ENCODE measurements around the gene CLDN14.

The CLDN14 gene

DNA sequence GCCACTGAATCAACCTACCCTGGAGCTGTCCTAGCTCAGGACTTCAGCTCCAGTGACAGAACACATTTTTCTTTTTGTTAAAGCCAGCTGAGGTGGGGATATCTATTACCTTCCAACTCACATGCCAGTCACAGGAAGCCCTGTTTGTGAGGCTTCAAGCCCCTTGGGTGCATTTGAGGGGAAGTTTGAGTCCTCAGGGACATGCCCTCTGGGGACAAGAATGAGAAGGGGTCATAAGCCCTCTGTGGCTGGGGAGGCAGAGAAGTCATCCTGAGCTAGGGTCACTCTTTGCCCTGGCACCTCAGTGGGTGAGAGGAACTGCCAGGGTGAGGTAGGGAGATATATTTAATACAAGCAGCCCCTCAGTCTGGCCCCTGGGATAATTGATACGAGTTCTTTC lies 33.5 kb upstream of the CLDN14 start:
- no peaks in the 10 kb centered on the region for H3K27me3 ChIP-seq (replicated peaks; ENCODE audit: control insufficient read depth, insufficient read depth, low read length, poor library complexity, severe bottlenecking)
- H3K4me1 ChIP-seq (ENCODE audit: control insufficient read depth, insufficient read depth, low read length, poor library complexity, severe bottlenecking): no peaks in the 10 kb centered on the region
- DNase-seq: no peak
- no peaks in the 10 kb centered on the region for H3K36me3 ChIP-seq (ENCODE audit: control insufficient read depth, insufficient read depth, low read length)
- H3K9me3 ChIP-seq (ENCODE audit: control insufficient read depth, low read length): no peaks in the 10 kb centered on the region
- H3K4me3 ChIP-seq (ENCODE audit: insufficient read depth, low read depth, low read length, poor library complexity, severe bottlenecking): no peak overlapping the region
- H3K27ac ChIP-seq (ENCODE audit: insufficient read depth, low read length, poor library complexity, severe bottlenecking): no peak overlapping the region

DNA sequence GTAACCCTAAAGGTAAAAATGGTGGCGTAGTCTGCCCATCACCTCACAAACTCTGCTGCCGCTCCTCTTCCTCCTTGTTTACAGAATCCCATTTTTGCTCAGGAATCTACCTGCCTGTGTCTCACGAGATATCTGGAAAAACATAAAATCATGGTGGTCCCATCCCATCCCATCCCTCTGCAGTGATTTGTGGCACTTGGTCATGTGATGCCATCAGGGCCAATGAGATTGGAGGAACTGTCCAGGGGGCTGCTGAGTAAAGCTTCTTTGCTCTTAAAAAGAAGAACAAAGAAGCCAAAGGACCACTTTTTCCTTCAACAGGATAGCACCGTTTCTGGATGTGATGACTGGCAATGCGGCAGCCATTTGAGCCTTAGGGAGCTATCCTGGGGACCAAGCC lies 33.0 kb upstream of the CLDN14 start:
- H3K27me3 ChIP-seq (replicated peaks; ENCODE audit: control insufficient read depth, insufficient read depth, low read length, poor library complexity, severe bottlenecking): no peaks in the 10 kb centered on the region
- H3K4me3 ChIP-seq (ENCODE audit: insufficient read depth, low read depth, low read length, poor library complexity, severe bottlenecking): no peak overlapping the region
- DNase-seq: no peak
- H3K36me3 ChIP-seq (ENCODE audit: control insufficient read depth, insufficient read depth, low read length): no peaks in the 10 kb centered on the region
- no peaks in the 10 kb centered on the region for H3K4me1 ChIP-seq (ENCODE audit: control insufficient read depth, insufficient read depth, low read length, poor library complexity, severe bottlenecking)
- H3K27ac ChIP-seq (ENCODE audit: insufficient read depth, low read length, poor library complexity, severe bottlenecking): no peak overlapping the region
- no peaks in the 10 kb centered on the region for H3K9me3 ChIP-seq (ENCODE audit: control insufficient read depth, low read length)

- no peak for DNase-seq
- H3K27ac ChIP-seq (ENCODE audit: insufficient read depth, low read length, poor library complexity, severe bottlenecking): no peak overlapping the region
Observed at GRCh38 chr21:36511484-36512220, 31.7 kb upstream of the CLDN14 start.

DNA sequence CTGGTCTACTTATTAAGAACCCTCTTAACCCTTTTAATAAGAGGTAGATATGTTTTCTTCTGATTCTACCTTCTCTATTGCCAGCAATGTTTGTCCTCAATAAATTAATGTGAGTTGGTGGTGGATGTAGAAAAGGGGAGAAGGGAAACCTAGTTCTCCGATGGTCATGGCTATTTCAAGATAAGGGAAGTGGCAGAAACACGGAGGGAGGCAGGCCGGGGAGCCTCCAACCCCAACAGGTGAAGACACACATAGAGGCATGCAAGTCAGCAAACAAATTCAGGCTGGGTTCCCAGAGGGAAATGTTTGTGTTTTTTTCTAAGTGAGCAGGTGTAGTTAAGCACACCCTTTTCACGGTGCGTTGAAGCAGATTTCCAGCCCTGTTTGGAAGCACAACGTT lies 31.0 kb upstream of the CLDN14 start:
- no peak overlapping the region for H3K4me3 ChIP-seq (ENCODE audit: insufficient read depth, low read depth, low read length, poor library complexity, severe bottlenecking)
- no peaks in the 10 kb centered on the region for H3K4me1 ChIP-seq (ENCODE audit: control insufficient read depth, insufficient read depth, low read length, poor library complexity, severe bottlenecking)
- H3K27me3 ChIP-seq (replicated peaks; ENCODE audit: control insufficient read depth, insufficient read depth, low read length, poor library complexity, severe bottlenecking): no peaks in the 10 kb centered on the region
- no peak for DNase-seq
- H3K9me3 ChIP-seq (ENCODE audit: control insufficient read depth, low read length): no peaks in the 10 kb centered on the region
- no peak overlapping the region for H3K27ac ChIP-seq (ENCODE audit: insufficient read depth, low read length, poor library complexity, severe bottlenecking)
- no peaks in the 10 kb centered on the region for H3K36me3 ChIP-seq (ENCODE audit: control insufficient read depth, insufficient read depth, low read length)

More at GRCh38 chr21:36511484-36512220, 31.7 kb upstream of the CLDN14 start:
- Histone ChIP-seq H3K4me1 (ENCODE audit: control insufficient read depth, insufficient read depth, low read length, poor library complexity, severe bottlenecking) (no peaks in the 10 kb centered on the region), H3K27me3 (replicated peaks; ENCODE audit: control insufficient read depth, insufficient read depth, low read length, poor library complexity, severe bottlenecking) (no peaks in the 10 kb centered on the region), H3K9me3 (ENCODE audit: control insufficient read depth, low read length) (no peaks in the 10 kb centered on the region), H3K36me3 (ENCODE audit: control insufficient read depth, insufficient read depth, low read length) (no peaks in the 10 kb centered on the region), H3K4me3 (ENCODE audit: insufficient read depth, low read depth, low read length, poor library complexity, severe bottlenecking) (no peak overlapping the region)

GRCh38 chr21:36509973-36510664 lies 30.2 kb upstream of the CLDN14 start:
- Histone ChIP-seq H3K27ac (ENCODE audit: insufficient read depth, low read length, poor library complexity, severe bottlenecking) (no peak overlapping the region), H3K4me3 (ENCODE audit: insufficient read depth, low read depth, low read length, poor library complexity, severe bottlenecking) (no peak overlapping the region), H3K27me3 (replicated peaks; ENCODE audit: control insufficient read depth, insufficient read depth, low read length, poor library complexity, severe bottlenecking) (no peaks in the 10 kb centered on the region), H3K9me3 (ENCODE audit: control insufficient read depth, low read length) (no peaks in the 10 kb centered on the region), H3K4me1 (ENCODE audit: control insufficient read depth, insufficient read depth, low read length, poor library complexity, severe bottlenecking) (no peaks in the 10 kb centered on the region), H3K36me3 (ENCODE audit: control insufficient read depth, insufficient read depth, low read length) (no peaks in the 10 kb centered on the region)
- DNase-seq: no peak

DNA sequence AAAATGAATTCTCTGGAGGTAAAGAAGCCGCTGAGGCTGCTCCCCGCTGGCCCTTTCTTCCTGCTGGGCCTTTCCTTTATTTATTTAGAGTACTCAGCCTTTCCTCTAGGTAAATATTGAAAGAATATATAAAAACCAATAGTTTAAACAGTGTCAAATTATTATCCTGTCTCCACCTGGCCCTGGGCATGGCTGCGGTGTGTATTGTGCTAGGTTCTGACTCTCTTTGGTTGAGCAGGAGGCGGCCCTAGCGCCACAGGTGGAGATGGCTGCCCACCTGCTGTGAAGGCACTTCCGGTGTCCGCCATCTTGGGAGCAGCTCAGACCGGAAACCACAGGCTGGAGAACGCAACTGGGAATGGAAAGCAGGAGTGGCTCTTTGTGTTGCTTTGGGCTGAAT lies 29.0 kb upstream of the CLDN14 start:
- no peak overlapping the region for H3K27ac ChIP-seq (ENCODE audit: insufficient read depth, low read length, poor library complexity, severe bottlenecking)
- H3K9me3 ChIP-seq (ENCODE audit: control insufficient read depth, low read length): no peaks in the 10 kb centered on the region
- H3K36me3 ChIP-seq (ENCODE audit: control insufficient read depth, insufficient read depth, low read length): no peaks in the 10 kb centered on the region
- no peak for DNase-seq
- H3K4me1 ChIP-seq (ENCODE audit: control insufficient read depth, insufficient read depth, low read length, poor library complexity, severe bottlenecking): no peaks in the 10 kb centered on the region
- H3K4me3 ChIP-seq (ENCODE audit: insufficient read depth, low read depth, low read length, poor library complexity, severe bottlenecking): no peak overlapping the region
- H3K27me3 ChIP-seq (replicated peaks; ENCODE audit: control insufficient read depth, insufficient read depth, low read length, poor library complexity, severe bottlenecking): no peaks in the 10 kb centered on the region

DNA sequence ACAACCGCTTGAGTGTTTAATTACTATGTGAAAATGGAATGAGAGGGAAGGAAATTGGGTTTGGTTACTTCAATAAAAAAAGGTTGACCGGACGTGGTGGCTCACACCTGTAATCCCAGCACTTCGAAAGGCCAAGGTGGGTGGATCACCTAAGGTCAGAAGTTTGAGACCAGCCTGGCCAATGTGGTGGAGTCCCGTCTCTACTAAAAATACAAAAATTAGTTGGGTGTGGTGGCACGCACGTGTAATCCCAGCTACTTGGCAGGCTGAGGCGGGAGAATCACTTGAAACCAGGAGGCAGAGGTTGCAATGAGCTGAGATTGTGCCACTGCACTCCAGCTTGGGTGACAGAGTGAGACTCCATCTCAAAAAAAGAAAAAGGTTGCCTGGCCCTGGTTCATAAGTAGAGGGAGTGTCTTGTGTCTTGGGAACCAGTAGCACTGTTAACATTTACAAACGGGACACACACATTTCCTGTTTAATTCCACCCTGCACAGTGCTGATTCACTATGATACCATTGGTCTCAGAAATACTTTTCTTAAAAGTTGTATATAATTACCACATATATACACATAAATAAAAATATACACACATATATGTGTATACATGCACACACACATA lies 27.6 kb upstream of the CLDN14 start:
- H3K27me3 ChIP-seq (replicated peaks; ENCODE audit: control insufficient read depth, insufficient read depth, low read length, poor library complexity, severe bottlenecking): peaks cover 1% of the 10 kb centered on the region
- no peaks in the 10 kb centered on the region for H3K9me3 ChIP-seq (ENCODE audit: control insufficient read depth, low read length)
- no peaks in the 10 kb centered on the region for H3K4me1 ChIP-seq (ENCODE audit: control insufficient read depth, insufficient read depth, low read length, poor library complexity, severe bottlenecking)
- H3K4me3 ChIP-seq (ENCODE audit: insufficient read depth, low read depth, low read length, poor library complexity, severe bottlenecking): no peak overlapping the region
- H3K27ac ChIP-seq (ENCODE audit: insufficient read depth, low read length, poor library complexity, severe bottlenecking): no peak overlapping the region
- H3K36me3 ChIP-seq (ENCODE audit: control insufficient read depth, insufficient read depth, low read length): no peaks in the 10 kb centered on the region
- no peak for DNase-seq

GRCh38 chr21:36506482-36506881 lies 26.6 kb upstream of the CLDN14 start:
- Histone ChIP-seq H3K9me3 (ENCODE audit: control insufficient read depth, low read length) (no peaks in the 10 kb centered on the region), H3K4me1 (ENCODE audit: control insufficient read depth, insufficient read depth, low read length, poor library complexity, severe bottlenecking) (no peaks in the 10 kb centered on the region), H3K27me3 (replicated peaks; ENCODE audit: control insufficient read depth, insufficient read depth, low read length, poor library complexity, severe bottlenecking) (peaks cover 5% of the 10 kb centered on the region), H3K4me3 (ENCODE audit: insufficient read depth, low read depth, low read length, poor library complexity, severe bottlenecking) (no peak overlapping the region), H3K36me3 (ENCODE audit: control insufficient read depth, insufficient read depth, low read length) (no peaks in the 10 kb centered on the region), H3K27ac (ENCODE audit: insufficient read depth, low read length, poor library complexity, severe bottlenecking) (no peak overlapping the region)
- DNase-seq: no peak

- H3K9me3 ChIP-seq (ENCODE audit: control insufficient read depth, low read length): no peaks in the 10 kb centered on the region
- peaks cover 5% of the 10 kb centered on the region for H3K27me3 ChIP-seq (replicated peaks; ENCODE audit: control insufficient read depth, insufficient read depth, low read length, poor library complexity, severe bottlenecking)
- no peak overlapping the region for H3K4me3 ChIP-seq (ENCODE audit: insufficient read depth, low read depth, low read length, poor library complexity, severe bottlenecking)
- H3K4me1 ChIP-seq (ENCODE audit: control insufficient read depth, insufficient read depth, low read length, poor library complexity, severe bottlenecking): no peaks in the 10 kb centered on the region
- H3K36me3 ChIP-seq (ENCODE audit: control insufficient read depth, insufficient read depth, low read length): no peaks in the 10 kb centered on the region
- no peak overlapping the region for H3K27ac ChIP-seq (ENCODE audit: insufficient read depth, low read length, poor library complexity, severe bottlenecking)
- peak in 1 of 3 donors; percentile 7 for DNase-seq
Observed at GRCh38 chr21:36504067-36505058, 24.4 kb upstream of the CLDN14 start.
